ENCODE measurements around the gene IL20RB. TPM values are rescaled to one million over a fixed set of nuclear protein-coding genes. Genes with fewer than 3 reads are reported as not detected.

IL20RB gene
- total and polyA plus RNA-seq, 2 of the 4 experiments (the other 2 are of a cell fraction) = 0.72 to 0.97 TPM

- Histone ChIP-seq H4K8ac (ENCODE audit: low read depth in 2 of 2, low read length in 2 of 2) (no peak overlapping the region), H4K5ac (ENCODE audit: low read depth, low read length) (no peak overlapping the region), H2AK5ac (ENCODE audit: low read depth, low read length) (no peak overlapping the region), H2BK120ac (ENCODE audit: low read depth, low read length) (no peak overlapping the region), H3K9me3 (ENCODE audit: control insufficient read depth, insufficient read depth, low read length) (no peaks in the 10 kb centered on the region), H2BK15ac (ENCODE audit: low read depth, low read length) (no peak overlapping the region), H3K4ac (ENCODE audit: low read depth, low read length) (no peak overlapping the region), H3K79me1 (ENCODE audit: low read depth in 1 of 2, low read length in 2 of 2) (no peaks in the 10 kb centered on the region), H3K36me3 (ENCODE audit: control insufficient read depth, insufficient read depth, low read length) (no peaks in the 10 kb centered on the region), H2AK9ac (replicated peaks; ENCODE audit: low read depth, low read length, poor library complexity) (no peak overlapping the region), H3K9ac (ENCODE audit: low read depth, low read length) (no peak overlapping the region), H2BK5ac (ENCODE audit: low read depth, low read length, poor library complexity, severe bottlenecking) (no peak overlapping the region), H3K14ac (replicated peaks; ENCODE audit: low read depth, low read length) (no peak overlapping the region), H3K9me1 (ENCODE audit: insufficient read depth, low read length) (peaks cover 3% of the 10 kb centered on the region; the same call in 1 of the 2 replicates), H4K91ac (ENCODE audit: insufficient read depth, low read depth, low read length) (no peak overlapping the region), H2BK20ac (ENCODE audit: low read depth, low read length) (no peak overlapping the region), H2AFZ (replicated peaks; ENCODE audit: low read length, poor library complexity) (no peak overlapping the region), H4K20me1 (ENCODE audit: insufficient read depth, low read length) (no peaks in the 10 kb centered on the region), H3K4me1 (ENCODE audit: control insufficient read depth, insufficient read depth, low read length) (peaks cover 6% of the 10 kb centered on the region; the same call in 1 of the 2 replicates), H3K4me2 (ENCODE audit: low read depth, low read length) (no peak overlapping the region), H3K23ac (ENCODE audit: low read depth, low read length) (no peak overlapping the region), H3K27me3 (ENCODE audit: control insufficient read depth, insufficient read depth, low read length) (no peaks in the 10 kb centered on the region), H3K18ac (ENCODE audit: low read depth, low read length) (no peak overlapping the region), H3K4me3 (ENCODE audit: insufficient read depth, low read depth, low read length) (no peak overlapping the region), H3K56ac (ENCODE audit: extremely low read depth, insufficient read depth, low read length) (no peak overlapping the region), H3K27ac (ENCODE audit: insufficient read depth, low read length) (no peak overlapping the region)
- BruUV-seq (replicated peaks) = no TSS peak
- POLR2A ChIA-PET (ENCODE audit: unreplicated experiment) = no interaction called here
- intact Hi-C loops (cut with micrococcal nuclease) (no loop called here), in situ Hi-C loops (cut with MboI; ENCODE audit: low sequenced_read_pairs) (no loop called here), dilution Hi-C loops (cut with HindIII; ENCODE audit: low sequenced_read_pairs, unreplicated experiment) (no loop called here)
- ATAC-seq (ENCODE audit: low read depth) (no peak), DNase-seq (no peak)
- CTCF ChIA-PET = no interaction called here
- no CpG with 5 or more reads among the region's 2 CpGs for WGBS, 2 experiments (ENCODE audit: extremely low coverage in 2 of 2, insufficient read length in 1 of 2)
- no peak for TF ChIP-seq MXI1 (IDR thresholded peaks at IDR 0.05; ENCODE audit: borderline replicate concordance, low read depth, low read length)
- no peak for TF ChIP-seq FOS (IDR thresholded peaks at IDR 0.05; ENCODE audit: low read depth, low read length)
- TF ChIP-seq CTCF (conservative IDR thresholded peaks at IDR 0.05; ENCODE audit: low read depth, low read length) = no peak
- TF ChIP-seq RAD21 (IDR thresholded peaks at IDR 0.05; ENCODE audit: low read length) = no peak
- TF ChIP-seq POLR2A (IDR thresholded peaks at IDR 0.05; ENCODE audit: low read depth, low read length) = no peak
- no peak for TF ChIP-seq USF2 (IDR thresholded peaks at IDR 0.05; ENCODE audit: low read depth, low read length)
- TF ChIP-seq NFE2L2 (IDR thresholded peaks at IDR 0.05; ENCODE audit: low read depth, low read length) = no peak
- no peak for TF ChIP-seq BHLHE40 (IDR thresholded peaks at IDR 0.05; ENCODE audit: low read depth, low read length)
- no peak for TF ChIP-seq RCOR1 (IDR thresholded peaks at IDR 0.05; ENCODE audit: insufficient replicate concordance, low read length)
- TF ChIP-seq MAZ (IDR thresholded peaks at IDR 0.05; ENCODE audit: borderline replicate concordance, low read depth, low read length) = no peak
- no peak for TF ChIP-seq CEBPB (IDR thresholded peaks at IDR 0.05; ENCODE audit: low read depth, low read length)
- no peak for TF ChIP-seq ELK1 (IDR thresholded peaks at IDR 0.05; ENCODE audit: borderline replicate concordance, low read depth, low read length)
- no peak for TF ChIP-seq SMC3 (IDR thresholded peaks at IDR 0.05; ENCODE audit: low read depth, low read length)
- TF ChIP-seq MAFK (IDR thresholded peaks at IDR 0.05; ENCODE audit: low read depth, low read length) = no peak
- no peak for TF ChIP-seq RFX5 (IDR thresholded peaks at IDR 0.05; ENCODE audit: low read depth, low read length)
- TF ChIP-seq CHD1 (IDR thresholded peaks at IDR 0.05; ENCODE audit: low read depth, low read length) = no peak
Measured at GRCh38 chr3:136992115-136992514, 34.3 kb downstream of the IL20RB start.

Measured in IMR-90 (cell line).